ENCODE results near the gene MYH11.

DNA sequence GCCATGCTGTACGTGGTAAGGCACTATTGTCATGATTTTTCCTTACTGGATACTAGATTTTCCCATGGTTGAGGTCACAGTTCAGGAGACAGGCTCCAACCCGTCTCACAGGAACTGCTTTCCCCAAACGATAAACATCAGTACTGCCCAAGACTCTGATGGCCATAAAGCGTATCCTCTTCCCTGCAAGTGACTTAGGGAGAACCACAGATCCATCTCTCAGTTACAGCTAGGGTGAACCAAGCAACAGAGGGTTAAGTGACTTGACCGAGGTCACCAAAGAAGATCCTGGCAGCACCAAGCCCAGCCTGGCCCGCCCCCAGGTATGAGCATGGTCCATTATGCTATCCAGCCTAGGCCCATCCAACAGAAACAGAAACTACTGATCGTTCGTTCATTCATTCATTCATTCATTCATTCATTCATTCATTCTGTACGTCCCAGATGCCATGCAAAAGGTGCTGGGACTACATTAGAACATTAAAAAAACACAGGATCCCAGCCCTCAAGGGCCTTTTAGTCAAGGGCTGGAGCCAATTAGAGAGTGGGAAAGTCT is 31.0 kb downstream of the MYH11 start:
- no peak for TF ChIP-seq YY1 (IDR thresholded peaks at IDR 0.05; ENCODE audit: insufficient read depth, insufficient read length)
- TF ChIP-seq ZNF274 (IDR thresholded peaks at IDR 0.05; ENCODE audit: low read depth, low read length): no peak
